Left forelimb (tissue), 1 donor: Measurements from ENCODE around the gene SPIRE2.
"Not testable (repeated sequence)": the region's sequence is repeated elsewhere in the genome, so short reads cannot be mapped to it uniquely, and the experiment has no call there.

ENCODE experiments used
- DNase-seq: peaks from one replicate; pipeline ENCODE4 v3.0.0-alpha.2; 2018; ENCODE audit warnings: low spot score

Gene SPIRE2

GRCh38 chr16:89898201-89898967 is 70.1 kb downstream of the SPIRE2 start:
- no peak for DNase-seq

GRCh38 chr16:89899879-89900481 is 71.7 kb downstream of the SPIRE2 start:
- DNase-seq, result no peak

GRCh38 chr16:89900885-89901284 is 72.6 kb downstream of the SPIRE2 start:
- DNase-seq, result no peak

GRCh38 chr16:89902980-89903379 is 74.7 kb downstream of the SPIRE2 start:
- no peak for DNase-seq

GRCh38 chr16:89903908-89904515 is 75.7 kb downstream of the SPIRE2 start:
- DNase-seq, result no peak

GRCh38 chr16:89904606-89905510 is 76.6 kb downstream of the SPIRE2 start:
- DNase-seq, result no peak

GRCh38 chr16:89905511-89906139 is 77.3 kb downstream of the SPIRE2 start:
- DNase-seq, result no peak

DNA sequence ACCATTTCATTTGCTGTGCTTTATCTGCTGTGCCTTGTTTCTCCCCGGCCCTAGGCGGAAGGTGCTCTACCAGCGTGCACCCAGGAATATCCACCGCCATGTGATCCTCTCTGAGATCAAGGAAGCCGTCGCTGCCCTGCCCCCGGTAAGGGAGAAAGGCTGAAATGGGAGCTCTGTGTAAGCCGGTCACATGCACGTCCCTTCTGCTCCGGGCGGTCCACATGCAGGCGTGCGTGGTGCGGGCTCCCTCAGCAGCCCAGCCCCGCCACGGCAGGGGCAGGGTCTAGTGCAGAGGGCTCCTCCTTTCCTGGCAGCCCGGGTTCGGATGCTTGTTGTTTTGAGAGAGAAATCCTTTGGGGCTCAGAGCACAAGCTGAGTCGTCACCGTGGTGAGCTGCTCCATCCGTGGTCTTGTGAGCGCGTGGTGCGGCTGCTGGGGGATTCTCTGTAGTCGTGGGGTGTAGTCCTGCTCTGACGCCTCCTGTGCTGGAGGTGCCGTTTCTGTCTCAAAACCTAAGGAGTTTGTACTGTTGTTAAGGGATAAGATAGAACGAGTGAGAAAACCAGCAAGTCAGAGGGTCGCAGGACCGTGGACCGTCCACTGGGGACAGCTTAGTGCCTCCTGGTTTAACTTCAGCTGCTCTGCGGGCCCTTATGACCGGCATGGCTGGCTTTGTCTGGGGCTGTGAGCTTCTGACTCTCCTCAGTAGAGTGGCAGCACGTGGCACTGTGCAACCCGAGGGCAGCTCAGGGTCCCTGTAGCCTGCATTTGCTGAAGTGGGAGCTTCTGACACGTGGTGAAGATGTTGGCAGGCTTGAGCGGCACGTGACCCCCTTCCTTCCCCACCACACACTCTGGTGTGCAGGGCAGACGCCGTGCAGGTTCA is 78.1 kb downstream of the SPIRE2 start:
- DNase-seq, result no peak

- DNase-seq, result no peak
These were observed 79.0 kb downstream of the SPIRE2 start for GRCh38 chr16:89907055-89907814.

DNA sequence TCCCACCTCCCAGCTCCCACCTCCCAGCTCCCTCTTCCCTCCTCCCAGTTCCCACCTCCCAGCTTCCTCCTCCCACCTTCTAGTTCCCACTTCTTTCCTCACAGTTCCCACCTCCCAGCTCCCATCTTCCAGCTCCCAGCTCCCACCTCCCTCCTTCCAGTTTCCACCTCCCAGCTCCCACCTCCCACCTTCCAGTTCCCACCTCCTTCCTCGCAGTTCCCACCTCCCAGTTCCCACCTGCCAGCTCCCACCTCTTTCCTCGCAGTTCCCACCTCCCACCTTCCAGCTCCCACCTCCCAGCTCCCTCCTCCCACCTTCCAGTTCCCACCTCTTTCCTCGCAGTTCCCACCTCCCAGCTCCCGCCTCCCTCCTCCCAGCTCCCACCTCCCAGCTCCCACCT is 80.0 kb downstream of the SPIRE2 start:
- DNase-seq, result no peak

- peak; percentile 76 for DNase-seq
These were observed 81.8 kb downstream of the SPIRE2 start for GRCh38 chr16:89909777-89910716.

DNA sequence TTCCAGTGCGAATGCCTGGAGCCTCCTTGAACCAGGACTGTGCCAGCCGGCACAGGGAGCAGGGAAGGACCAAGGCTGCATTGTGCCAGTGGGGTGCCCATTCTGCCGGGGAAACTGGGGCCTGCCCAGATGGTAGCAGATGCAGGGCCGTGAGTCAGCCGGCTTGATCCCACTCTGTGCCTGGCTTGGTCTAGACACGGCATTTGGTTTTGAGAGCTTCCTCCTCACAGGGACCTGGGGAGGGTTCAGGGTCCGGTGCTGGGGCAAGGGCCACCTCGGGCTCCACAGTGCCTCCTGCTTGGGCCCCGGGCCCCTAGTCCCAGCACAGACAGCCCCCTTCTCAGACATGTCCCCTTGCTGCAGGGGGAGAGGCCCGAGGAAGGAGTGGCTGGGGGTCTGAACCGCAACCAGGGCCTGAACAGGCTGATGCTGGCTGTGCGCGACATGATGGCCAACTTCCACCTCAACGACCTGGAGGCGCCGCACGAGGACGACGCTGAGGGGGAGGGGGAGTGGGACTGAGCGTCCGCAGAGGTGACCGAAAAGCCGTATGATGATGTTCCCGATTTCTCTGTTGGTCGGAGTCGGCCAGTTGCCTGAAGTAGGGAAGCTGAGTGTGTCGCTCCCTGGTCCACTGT is 82.6 kb downstream of the SPIRE2 start:
- DNase-seq, result no peak

- no peak for DNase-seq
These were observed 83.1 kb downstream of the SPIRE2 start for GRCh38 chr16:89911375-89911774.

DNA sequence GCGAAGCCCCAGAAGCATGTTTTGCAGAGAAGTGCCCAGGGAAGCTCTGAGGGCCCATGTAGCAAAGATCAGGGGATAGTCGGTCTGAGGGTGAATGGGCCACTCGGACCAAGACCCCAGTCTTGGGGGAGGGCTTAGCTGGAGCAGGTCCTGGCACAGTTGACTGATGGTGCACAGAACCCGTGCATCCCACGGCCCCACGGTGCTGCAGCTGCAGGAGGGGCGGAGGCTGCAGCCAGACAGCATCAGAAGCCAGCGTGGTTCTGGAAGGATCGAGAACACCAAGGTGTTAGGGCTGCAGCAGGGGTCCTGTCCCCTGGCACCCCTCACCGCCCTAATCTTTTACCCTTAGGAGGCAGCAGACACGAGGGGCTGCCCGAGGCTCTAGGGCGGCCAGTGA is 83.9 kb downstream of the SPIRE2 start:
- DNase-seq, result no peak

- no peak for DNase-seq
These were observed 84.4 kb downstream of the SPIRE2 start for GRCh38 chr16:89912627-89913026.

GRCh38 chr16:89913408-89914387 is 85.4 kb downstream of the SPIRE2 start:
- no peak for DNase-seq

GRCh38 chr16:89914642-89915285 is 86.5 kb downstream of the SPIRE2 start:
- DNase-seq, result not testable (repeated sequence)
